Panc1 (cell line): ENCODE measurements around the gene OPA3. TPM values are rescaled to one million over a fixed set of nuclear protein-coding genes. Genes with fewer than 3 reads are reported as not detected.

Experiments
- ATAC-seq: fragments of 200-7000 bp; cut with Tn5 transposase; 2 replicates; pipeline ENCODE4 v1.9.1; 2020; ENCODE audit warnings: mild to moderate bottlenecking, moderate library complexity
- BruUV-seq: library from RNA; stranded (reverse); fragments of 400-500 nt; replicated peaks from 2 replicates; lab custom pipeline; 2021; lab: Mats Ljungman, UMichigan
- CTCF ChIA-PET: fragments of 300-600 bp; sonication (Branson Sonifier 250); formaldehyde crosslinking; loops from one replicate; lab custom pipeline; 2022; ENCODE audit warnings: antibody characterized with exemption; lab: Charles Lee
- POLR2A ChIA-PET: fragments of 300-600 bp; sonication (Branson Sonifier 250); formaldehyde crosslinking; loops from one replicate; lab custom pipeline; 2022; ENCODE audit warnings: antibody characterized with exemption; lab: Charles Lee
- DNase-seq: peaks from one replicate; pipeline ENCODE4 v3.0.0-alpha.2; 2010; ENCODE audit warnings: low read depth, low spot score
- H3K27ac ChIP-seq: 2 replicates; pipeline ENCODE4 v1.5.1; 2011; ENCODE audit warnings: mild to moderate bottlenecking, low read length, inconsistent platforms
- H3K27me3 ChIP-seq: fragments of 200-500 bp; sonication (Bioruptor generic); 2 replicates; pipeline ENCODE4 v1.6.0; 2014; ENCODE audit warnings: low read length, inconsistent platforms; ENCODE audit not compliant: control insufficient read depth, insufficient read depth
- H3K36me3 ChIP-seq: fragments of 200-500 bp; sonication (Bioruptor generic); 2 replicates; pipeline ENCODE4 v1.5.1; 2014; ENCODE audit warnings: inconsistent platforms, mild to moderate bottlenecking, low read length, moderate library complexity; ENCODE audit not compliant: control insufficient read depth, insufficient read depth
- H3K4me1 ChIP-seq: 2 replicates; pipeline ENCODE4 v1.5.1; 2011; ENCODE audit warnings: inconsistent platforms, mild to moderate bottlenecking, low read length, moderate library complexity; ENCODE audit not compliant: control insufficient read depth, insufficient read depth
- H3K4me3 ChIP-seq, 2 experiments: 2 replicates each; pipeline ENCODE4 v1.5.1; 2011 to 2012; ENCODE audit warnings: low read depth in 2 of 2, low read length in 2 of 2, mild to moderate bottlenecking in 2 of 2, inconsistent platforms in 1 of 2, moderate library complexity in 1 of 2
- H3K9me3 ChIP-seq: fragments of 200-500 bp; sonication (Bioruptor generic); 2 replicates; pipeline ENCODE4 v1.5.1; 2014; ENCODE audit warnings: low read depth, mild to moderate bottlenecking, inconsistent platforms, low read length, moderate library complexity; ENCODE audit not compliant: control insufficient read depth, insufficient read depth
- POLR2AphosphoS5 ChIP-seq: IDR thresholded peaks from 2 replicates; pipeline ENCODE4 v1.6.1; 2012; ENCODE audit warnings: mild to moderate bottlenecking, low read depth, low read length, moderate library complexity
- SIN3A ChIP-seq: IDR thresholded peaks from 2 replicates; pipeline ENCODE4 v1.6.1; 2012; ENCODE audit warnings: low read depth, mild to moderate bottlenecking, low read length, moderate library complexity, borderline replicate concordance; ENCODE audit not compliant: insufficient read depth
- TCF7L2 ChIP-seq: IDR thresholded peaks from 2 replicates; pipeline ENCODE4 v1.6.1; 2011; ENCODE audit warnings: mild to moderate bottlenecking, low read depth, low read length, inconsistent platforms
- in situ Hi-C: cut with HindIII; loops from 2 replicates; pipeline ENCODE4 v1.10.0; 2016; ENCODE audit warnings: low sequenced_read_pairs, low pct_unique_long_range_greater_than_20kb
- intact Hi-C: fragments of 100-400 bp; cut with micrococcal nuclease; formaldehyde crosslinking; loops from one replicate; pipeline ENCODE4 v1.10.0; 2022; ENCODE audit not compliant: unreplicated experiment
- total RNA-seq: library from RNA; stranded (reverse); gene quantifications from one replicate; pipeline ENCODE4 v1.2.1, GENCODE V29; 2021; ENCODE audit not compliant: unreplicated experiment
- TF ChIP-seq, protein P1 (sequence below), 2 experiments: IDR thresholded peaks; 2 replicates each; pipeline ENCODE4 v1.6.1; 2011 to 2012; ENCODE audit warnings: low read depth in 2 of 2, control low read depth in 1 of 2, low read length in 1 of 2, mild to moderate bottlenecking in 1 of 2, moderate library complexity in 1 of 2; ENCODE audit not compliant: insufficient read depth in 1 of 2
- TF ChIP-seq, protein P2 (sequence below): fragments of 450-650 bp; IDR thresholded peaks from 2 replicates; pipeline ENCODE4 v1.5.1; 2017; ENCODE audit warnings: mild to moderate bottlenecking

OPA3 gene
- total RNA-seq, 1 experiment from 2014 or later: 20.3 TPM

DNA sequence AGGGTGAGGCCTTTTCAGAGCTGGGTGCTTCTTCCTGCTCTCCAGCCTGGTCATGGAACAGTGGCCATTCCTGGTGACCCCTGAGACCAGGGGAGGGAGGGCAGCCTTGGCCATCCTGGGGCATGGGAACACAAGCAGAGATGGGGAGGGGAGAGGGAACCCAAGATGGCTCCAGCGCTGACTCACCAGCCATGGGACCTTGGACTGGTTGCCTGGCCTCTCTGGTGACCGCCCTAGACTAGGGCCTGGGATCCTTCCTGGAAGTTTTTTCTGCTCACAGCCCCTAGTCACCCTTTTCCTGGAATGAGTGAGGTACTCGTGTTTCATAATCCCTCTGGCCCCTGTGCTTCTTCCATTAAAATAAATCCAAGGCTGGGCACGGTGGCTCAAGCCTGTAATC lies 3.3 kb upstream of the OPA3 start:
- no TSS peak for BruUV-seq
- ChIA-PET POLR2A (no interaction called here), CTCF (no interaction called here)
- ATAC-seq (no peak), DNase-seq (no peak)
- Histone ChIP-seq H3K27ac (no peak overlapping the region), H3K36me3 (no peaks in the 10 kb centered on the region), H3K27me3 (no peaks in the 10 kb centered on the region), H3K9me3 (no peaks in the 10 kb centered on the region), H3K4me3 (no peak overlapping the region), H3K4me1 (peaks cover 6% of the 10 kb centered on the region)
- intact Hi-C loops: no loop called here
- in situ Hi-C loops: no loop called here
- TF ChIP-seq, protein P1, sequence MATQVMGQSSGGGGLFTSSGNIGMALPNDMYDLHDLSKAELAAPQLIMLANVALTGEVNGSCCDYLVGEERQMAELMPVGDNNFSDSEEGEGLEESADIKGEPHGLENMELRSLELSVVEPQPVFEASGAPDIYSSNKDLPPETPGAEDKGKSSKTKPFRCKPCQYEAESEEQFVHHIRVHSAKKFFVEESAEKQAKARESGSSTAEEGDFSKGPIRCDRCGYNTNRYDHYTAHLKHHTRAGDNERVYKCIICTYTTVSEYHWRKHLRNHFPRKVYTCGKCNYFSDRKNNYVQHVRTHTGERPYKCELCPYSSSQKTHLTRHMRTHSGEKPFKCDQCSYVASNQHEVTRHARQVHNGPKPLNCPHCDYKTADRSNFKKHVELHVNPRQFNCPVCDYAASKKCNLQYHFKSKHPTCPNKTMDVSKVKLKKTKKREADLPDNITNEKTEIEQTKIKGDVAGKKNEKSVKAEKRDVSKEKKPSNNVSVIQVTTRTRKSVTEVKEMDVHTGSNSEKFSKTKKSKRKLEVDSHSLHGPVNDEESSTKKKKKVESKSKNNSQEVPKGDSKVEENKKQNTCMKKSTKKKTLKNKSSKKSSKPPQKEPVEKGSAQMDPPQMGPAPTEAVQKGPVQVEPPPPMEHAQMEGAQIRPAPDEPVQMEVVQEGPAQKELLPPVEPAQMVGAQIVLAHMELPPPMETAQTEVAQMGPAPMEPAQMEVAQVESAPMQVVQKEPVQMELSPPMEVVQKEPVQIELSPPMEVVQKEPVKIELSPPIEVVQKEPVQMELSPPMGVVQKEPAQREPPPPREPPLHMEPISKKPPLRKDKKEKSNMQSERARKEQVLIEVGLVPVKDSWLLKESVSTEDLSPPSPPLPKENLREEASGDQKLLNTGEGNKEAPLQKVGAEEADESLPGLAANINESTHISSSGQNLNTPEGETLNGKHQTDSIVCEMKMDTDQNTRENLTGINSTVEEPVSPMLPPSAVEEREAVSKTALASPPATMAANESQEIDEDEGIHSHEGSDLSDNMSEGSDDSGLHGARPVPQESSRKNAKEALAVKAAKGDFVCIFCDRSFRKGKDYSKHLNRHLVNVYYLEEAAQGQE (IDR thresholded peaks at IDR 0.05; ENCODE audit: insufficient read depth in 1 of 2, low read depth in 2 of 2, low read length in 1 of 2): no peak
- TF ChIP-seq TCF7L2: no peak
- no peak for TF ChIP-seq POLR2AphosphoS5
- TF ChIP-seq, protein P2, sequence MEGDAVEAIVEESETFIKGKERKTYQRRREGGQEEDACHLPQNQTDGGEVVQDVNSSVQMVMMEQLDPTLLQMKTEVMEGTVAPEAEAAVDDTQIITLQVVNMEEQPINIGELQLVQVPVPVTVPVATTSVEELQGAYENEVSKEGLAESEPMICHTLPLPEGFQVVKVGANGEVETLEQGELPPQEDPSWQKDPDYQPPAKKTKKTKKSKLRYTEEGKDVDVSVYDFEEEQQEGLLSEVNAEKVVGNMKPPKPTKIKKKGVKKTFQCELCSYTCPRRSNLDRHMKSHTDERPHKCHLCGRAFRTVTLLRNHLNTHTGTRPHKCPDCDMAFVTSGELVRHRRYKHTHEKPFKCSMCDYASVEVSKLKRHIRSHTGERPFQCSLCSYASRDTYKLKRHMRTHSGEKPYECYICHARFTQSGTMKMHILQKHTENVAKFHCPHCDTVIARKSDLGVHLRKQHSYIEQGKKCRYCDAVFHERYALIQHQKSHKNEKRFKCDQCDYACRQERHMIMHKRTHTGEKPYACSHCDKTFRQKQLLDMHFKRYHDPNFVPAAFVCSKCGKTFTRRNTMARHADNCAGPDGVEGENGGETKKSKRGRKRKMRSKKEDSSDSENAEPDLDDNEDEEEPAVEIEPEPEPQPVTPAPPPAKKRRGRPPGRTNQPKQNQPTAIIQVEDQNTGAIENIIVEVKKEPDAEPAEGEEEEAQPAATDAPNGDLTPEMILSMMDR: no peak
- no peak for TF ChIP-seq SIN3A

DNA sequence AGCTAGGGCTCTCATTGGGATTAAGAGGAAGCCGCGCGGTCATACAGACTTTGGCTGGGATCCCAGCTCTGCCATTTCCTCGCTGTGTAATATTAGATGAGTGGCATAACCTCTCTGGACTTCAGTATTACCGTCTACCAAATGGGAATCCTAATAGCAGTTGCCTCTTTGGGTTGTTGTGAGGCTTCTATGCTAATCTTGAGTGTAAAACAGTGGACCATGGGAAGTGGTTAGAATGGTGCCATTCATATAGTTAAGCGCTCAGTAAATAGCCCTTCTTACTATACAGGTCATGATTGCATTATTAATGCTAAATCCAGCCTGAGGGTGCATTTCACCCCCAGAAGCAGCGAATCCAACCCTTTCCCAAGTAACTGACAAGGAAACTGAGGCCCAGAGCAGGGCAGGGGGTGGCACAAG lies 566 bp upstream of the OPA3 start:
- H3K36me3 ChIP-seq: no peaks in the 10 kb centered on the region
- TF ChIP-seq TCF7L2: no peak
- TF ChIP-seq POLR2AphosphoS5: no peak
- TF ChIP-seq, protein P1 (IDR thresholded peaks at IDR 0.05; ENCODE audit: insufficient read depth in 1 of 2, low read depth in 2 of 2, low read length in 1 of 2): no peak
- TF ChIP-seq, protein P2: no peak
- no peak for TF ChIP-seq SIN3A
- POLR2A ChIA-PET: no interaction called here
- in situ Hi-C loops (no loop called here), intact Hi-C loops (no loop called here)
- no peak for DNase-seq
- CTCF ChIA-PET: no interaction called here
- TSS peak; percentile 78 for BruUV-seq
- peak overlapping the region; percentile 82 to 88 for H3K4me3 ChIP-seq
- H3K27me3 ChIP-seq: no peaks in the 10 kb centered on the region
- H3K4me1 ChIP-seq: peaks cover 13% of the 10 kb centered on the region
- no peaks in the 10 kb centered on the region for H3K9me3 ChIP-seq
- H3K27ac ChIP-seq: peak overlapping the region; percentile 94
- no peak for ATAC-seq
